Keratinocyte (primary cell): ENCODE measurements around the gene IL31RA. TPM values are rescaled to one million over a fixed set of nuclear protein-coding genes. Genes with fewer than 3 reads are reported as not detected.

Experiments used
- DNase-seq: peaks from one replicate; pipeline ENCODE4 v3.0.0-alpha.2; 2011; ENCODE audit warnings: low read depth, missing footprints, low spot score
- FAIRE-seq: peaks from 2 replicates; lab custom pipeline; 2011; peaks lifted over from hg19 to GRCh38; lab: Jason Lieb, UNC
- H2AFZ ChIP-seq: 2 replicates; pipeline ENCODE4 v1.6.0; 2012; ENCODE audit warnings: low read length, control low read depth, inconsistent platforms; ENCODE audit not compliant: control insufficient read depth
- H3K27ac ChIP-seq: 2 replicates; pipeline ENCODE4 v1.5.1; 2011; ENCODE audit warnings: low read length; ENCODE audit not compliant: control insufficient read depth, insufficient read depth
- H3K27me3 ChIP-seq: 3 replicates; pipeline ENCODE4 v1.6.0; 2011; ENCODE audit warnings: low read length; ENCODE audit not compliant: control insufficient read depth, insufficient read depth; ENCODE audit errors: extremely low read depth
- H3K36me3 ChIP-seq, 2 experiments: 2 replicates in 1 of 2; 3 replicates in 1 of 2; pipeline ENCODE4 v1.5.1; 2011; ENCODE audit warnings: low read length in 2 of 2, mild to moderate bottlenecking in 1 of 2; ENCODE audit not compliant: control insufficient read depth in 2 of 2, insufficient read depth in 2 of 2; ENCODE audit errors: extremely low read depth in 1 of 2
- H3K4me1 ChIP-seq: 3 replicates; pipeline ENCODE4 v1.5.1; 2011; ENCODE audit warnings: low read length; ENCODE audit not compliant: control insufficient read depth, insufficient read depth; ENCODE audit errors: extremely low read depth
- H3K4me2 ChIP-seq: 3 replicates; pipeline ENCODE4 v1.6.0; 2011; ENCODE audit warnings: low read depth, low read length; ENCODE audit not compliant: control insufficient read depth, insufficient read depth; ENCODE audit errors: extremely low read depth
- H3K4me3 ChIP-seq, 3 experiments: fragments of 200-600 bp in 1 of 3; sonication (generic) in 1 of 3; 2 replicates in 2 of 3; 3 replicates in 1 of 3; pipeline ENCODE4 v1.5.1; 2011 to 2016; ENCODE audit warnings: low read length in 3 of 3, mild to moderate bottlenecking in 3 of 3, control low read depth in 2 of 3, inconsistent platforms in 1 of 3, low read depth in 1 of 3, mixed read lengths in 1 of 3, mixed run types in 1 of 3, moderate library complexity in 1 of 3; ENCODE audit not compliant: control insufficient read depth in 2 of 3, insufficient read depth in 2 of 3; ENCODE audit errors: extremely low read depth in 1 of 3
- H3K79me2 ChIP-seq: 2 replicates; pipeline ENCODE4 v1.6.0; 2012; ENCODE audit warnings: low read length; ENCODE audit not compliant: control insufficient read depth, insufficient read depth
- H3K9ac ChIP-seq: 3 replicates; pipeline ENCODE4 v1.6.0; 2011; ENCODE audit warnings: low read length; ENCODE audit not compliant: control insufficient read depth, insufficient read depth; ENCODE audit errors: extremely low read depth
- H3K9me1 ChIP-seq: 3 replicates; pipeline ENCODE4 v1.6.0; 2011; ENCODE audit warnings: low read length; ENCODE audit not compliant: control insufficient read depth, insufficient read depth; ENCODE audit errors: extremely low read depth
- H3K9me3 ChIP-seq: 2 replicates; pipeline ENCODE4 v1.5.1; 2012; ENCODE audit warnings: low read depth, low read length; ENCODE audit not compliant: control insufficient read depth
- H4K20me1 ChIP-seq: 3 replicates; pipeline ENCODE4 v1.6.0; 2011; ENCODE audit warnings: low read length; ENCODE audit not compliant: control insufficient read depth, insufficient read depth; ENCODE audit errors: extremely low read depth
- EZH2 ChIP-seq: IDR thresholded peaks from one replicate; pipeline ENCODE4 v1.6.1; 2012; ENCODE audit warnings: inconsistent platforms, mild to moderate bottlenecking, low read length, moderate library complexity
- dilution Hi-C: fragments of 300-500 bp; cut with MboI; formaldehyde crosslinking; loops from one replicate; pipeline ENCODE4 v1.7.0; 2020; ENCODE audit warnings: low sequenced_read_pairs; ENCODE audit not compliant: extremely low pct_ligation_motif_present
- polyA plus RNA-seq, 5 experiments: library from polyadenylated mRNA; depleted of rRNA in 3 of 5; stranded (reverse) in 3 of 5; stranded (forward) in 1 of 5; unstranded in 1 of 5; fragments of >200 nt; gene quantifications; 1 replicate in 1 of 5; 2 replicates in 3 of 5; 3 replicates in 1 of 5; pipeline versions ENCODE4 v1.2.1 to v1.2.3, GENCODE V29; 2011 to 2012; ENCODE audit warnings: missing spikeins in 2 of 5, low read depth in 1 of 5, low replicate concordance in 1 of 5
- TF ChIP-seq, protein P1 (sequence below), 3 experiments: IDR thresholded peaks in 1 of 3; conservative IDR thresholded peaks in 1 of 3; optimal IDR thresholded peaks in 1 of 3; 2 replicates in 2 of 3; 3 replicates in 1 of 3; pipeline versions ENCODE3 to v1.5.1; 2011; ENCODE audit warnings: low read length in 3 of 3, mild to moderate bottlenecking in 3 of 3, moderate library complexity in 2 of 3, control low read depth in 1 of 3, inconsistent platforms in 1 of 3; ENCODE audit not compliant: insufficient read depth in 2 of 3; ENCODE audit errors: extremely low read depth in 1 of 3

The IL31RA gene
- polyA plus RNA-seq, 1 donor (not counting 4 experiments of a cell fraction or from before 2014, with no cell fraction given): 6.0 TPM

DNA sequence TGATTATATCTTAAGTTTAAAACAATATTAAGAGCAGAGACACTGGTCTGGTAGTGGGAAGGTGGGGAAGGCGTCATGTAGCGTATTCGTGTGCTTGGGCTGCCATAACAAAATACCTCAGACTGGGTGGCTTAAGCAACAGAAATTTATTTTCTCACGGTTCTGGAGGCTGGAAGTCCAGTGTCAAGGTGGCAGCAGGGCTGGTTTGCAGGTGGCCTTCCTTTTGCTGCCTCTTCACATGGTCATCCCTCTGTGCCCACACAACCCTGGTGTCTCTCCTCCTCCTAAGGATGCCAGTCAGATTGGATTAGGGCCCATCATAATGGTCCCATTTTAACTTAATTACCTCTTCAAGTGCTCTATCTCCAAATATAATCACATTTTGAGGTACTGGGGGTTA lies 9.6 kb downstream of the IL31RA start:
- no peak overlapping the region for H3K9ac ChIP-seq
- no peaks in the 10 kb centered on the region for H3K9me1 ChIP-seq
- FAIRE-seq: no peak
- no peak overlapping the region for H2AFZ ChIP-seq
- TF ChIP-seq EZH2: no peak
- TF ChIP-seq, protein P1, sequence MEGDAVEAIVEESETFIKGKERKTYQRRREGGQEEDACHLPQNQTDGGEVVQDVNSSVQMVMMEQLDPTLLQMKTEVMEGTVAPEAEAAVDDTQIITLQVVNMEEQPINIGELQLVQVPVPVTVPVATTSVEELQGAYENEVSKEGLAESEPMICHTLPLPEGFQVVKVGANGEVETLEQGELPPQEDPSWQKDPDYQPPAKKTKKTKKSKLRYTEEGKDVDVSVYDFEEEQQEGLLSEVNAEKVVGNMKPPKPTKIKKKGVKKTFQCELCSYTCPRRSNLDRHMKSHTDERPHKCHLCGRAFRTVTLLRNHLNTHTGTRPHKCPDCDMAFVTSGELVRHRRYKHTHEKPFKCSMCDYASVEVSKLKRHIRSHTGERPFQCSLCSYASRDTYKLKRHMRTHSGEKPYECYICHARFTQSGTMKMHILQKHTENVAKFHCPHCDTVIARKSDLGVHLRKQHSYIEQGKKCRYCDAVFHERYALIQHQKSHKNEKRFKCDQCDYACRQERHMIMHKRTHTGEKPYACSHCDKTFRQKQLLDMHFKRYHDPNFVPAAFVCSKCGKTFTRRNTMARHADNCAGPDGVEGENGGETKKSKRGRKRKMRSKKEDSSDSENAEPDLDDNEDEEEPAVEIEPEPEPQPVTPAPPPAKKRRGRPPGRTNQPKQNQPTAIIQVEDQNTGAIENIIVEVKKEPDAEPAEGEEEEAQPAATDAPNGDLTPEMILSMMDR (optimal IDR thresholded peaks at IDR 0.05 in 1 of 3, IDR thresholded peaks at IDR 0.05 in 1 of 3, conservative IDR thresholded peaks at IDR 0.05 in 1 of 3; ENCODE audit: extremely low read depth in 1 of 3, insufficient read depth in 2 of 3, low read length in 3 of 3): no peak
- dilution Hi-C loops: no loop called here
- no peaks in the 10 kb centered on the region for H3K27me3 ChIP-seq
- no peak for DNase-seq
- no peak overlapping the region for H3K27ac ChIP-seq
- no peak overlapping the region for H3K4me2 ChIP-seq
- no peaks in the 10 kb centered on the region for H3K9me3 ChIP-seq
- H3K4me1 ChIP-seq: no peaks in the 10 kb centered on the region
- H3K79me2 ChIP-seq: no peaks in the 10 kb centered on the region
- no peak overlapping the region for H3K4me3 ChIP-seq
- H3K36me3 ChIP-seq: peaks cover 3% of the 10 kb centered on the region in 2 experiments
- H4K20me1 ChIP-seq: no peaks in the 10 kb centered on the region

DNA sequence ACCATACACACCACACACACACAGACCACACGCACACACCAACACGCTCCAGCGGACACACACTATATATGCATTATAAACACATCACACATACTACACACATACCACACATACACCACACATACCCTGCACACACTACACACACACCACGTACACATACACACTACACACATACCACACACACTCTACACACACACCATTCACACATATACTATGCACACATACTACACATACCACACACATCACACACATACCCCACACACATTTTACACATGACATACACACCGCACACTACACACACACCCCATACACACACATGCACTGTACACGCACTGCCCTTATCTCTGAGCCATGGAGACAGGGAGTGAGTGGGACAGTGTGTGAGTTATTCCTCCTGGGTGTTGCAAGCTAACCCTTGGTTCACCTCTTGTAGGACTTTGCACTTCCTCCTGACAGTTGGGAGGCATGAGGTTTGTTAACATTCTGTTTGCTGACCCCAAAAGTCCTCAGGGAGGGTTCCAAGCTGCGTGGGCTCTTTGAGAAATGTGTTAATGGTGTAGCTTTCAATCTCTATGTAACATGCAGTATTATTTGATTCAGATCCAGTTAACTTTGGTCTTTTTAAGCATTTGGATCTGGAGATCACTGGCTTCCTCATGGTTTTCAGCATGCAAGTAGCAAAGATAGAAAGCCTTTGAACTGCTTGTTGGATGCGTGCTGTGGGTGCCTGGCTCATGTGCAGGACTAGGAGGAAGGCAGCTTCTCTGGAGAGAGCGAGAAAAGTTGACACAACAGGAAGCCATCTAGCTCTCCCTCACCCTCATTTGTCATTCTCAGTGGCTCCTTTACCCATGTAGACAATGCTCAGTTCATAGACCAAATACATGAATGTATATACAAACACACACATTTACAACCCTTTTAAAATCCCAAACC lies 13.7 kb downstream of the IL31RA start:
- TF ChIP-seq, protein P1 (optimal IDR thresholded peaks at IDR 0.05 in 1 of 3, IDR thresholded peaks at IDR 0.05 in 1 of 3, conservative IDR thresholded peaks at IDR 0.05 in 1 of 3; ENCODE audit: extremely low read depth in 1 of 3, insufficient read depth in 2 of 3, low read length in 3 of 3): no peak
- no peak for TF ChIP-seq EZH2
- H3K36me3 ChIP-seq: peaks cover 0 to 3% of the 10 kb centered on the region in 2 experiments
- no peak for FAIRE-seq
- no peaks in the 10 kb centered on the region for H3K9me1 ChIP-seq
- no peaks in the 10 kb centered on the region for H3K9me3 ChIP-seq
- dilution Hi-C loops: no loop called here
- H3K27ac ChIP-seq: no peak overlapping the region
- H3K79me2 ChIP-seq: no peaks in the 10 kb centered on the region
- H3K9ac ChIP-seq: no peak overlapping the region
- no peaks in the 10 kb centered on the region for H4K20me1 ChIP-seq
- DNase-seq: no peak
- no peak overlapping the region for H2AFZ ChIP-seq
- H3K4me2 ChIP-seq: no peak overlapping the region
- peaks cover 17% of the 10 kb centered on the region for H3K4me1 ChIP-seq
- H3K27me3 ChIP-seq: no peaks in the 10 kb centered on the region
- no peak overlapping the region for H3K4me3 ChIP-seq
